Activated CD8-positive, alpha-beta T cell treated with anti-CD3 and anti-CD28 coated beads for 36 hours (primary cell): ENCODE data around the gene SEC14L1. TPM values are rescaled to one million over a fixed set of nuclear protein-coding genes. Genes with fewer than 3 reads are reported as not detected.

ENCODE experiments used
- ATAC-seq: fragments of 200-7000 bp; cut with Tn5 transposase; one replicate; pipeline ENCODE4 v1.10.0; 2021; ENCODE audit warnings: mild to moderate bottlenecking, moderate library complexity
- CTCF ChIA-PET: fragments of 350-600 bp; sonication (Branson Sonifier 250); formaldehyde crosslinking; loops from one replicate; lab custom pipeline; 2021; ENCODE audit warnings: antibody characterized with exemption; lab: Charles Lee
- POLR2A ChIA-PET: fragments of 350-600 bp; sonication (Branson Sonifier 250); formaldehyde crosslinking; loops from one replicate; lab custom pipeline; 2021; ENCODE audit warnings: antibody characterized with exemption; lab: Charles Lee
- DNase-seq: peaks from one replicate; pipeline ENCODE4 v3.0.0-alpha.2; 2020
- H3K27ac Mint-ChIP-seq: one replicate; pipeline ENCODE4 v1.8.0; 2021; ENCODE audit warnings: mild to moderate bottlenecking, mixed read lengths
- H3K27me3 Mint-ChIP-seq: one replicate; pipeline ENCODE4 v1.8.0; 2021; ENCODE audit warnings: mixed read lengths
- H3K36me3 Mint-ChIP-seq: one replicate; pipeline ENCODE4 v1.8.0; 2021; ENCODE audit warnings: low read depth, mixed read lengths
- H3K4me1 Mint-ChIP-seq: one replicate; pipeline ENCODE4 v1.8.0; 2021; ENCODE audit warnings: low read depth, mixed read lengths
- H3K4me3 Mint-ChIP-seq: one replicate; pipeline ENCODE4 v1.8.0; 2021; ENCODE audit warnings: mild to moderate bottlenecking, moderate library complexity, mixed read lengths
- H3K9me3 Mint-ChIP-seq: one replicate; pipeline ENCODE4 v1.8.0; 2021; ENCODE audit warnings: mixed read lengths
- CTCF ChIP-seq: fragments of 200-600 bp; IDR thresholded peaks from one replicate; pipeline ENCODE4 v1.8.0; 2022; ENCODE audit warnings: antibody characterized with exemption, mild to moderate bottlenecking
- intact Hi-C: fragments of 100-400 bp; cut with micrococcal nuclease; formaldehyde crosslinking; loops from one replicate; pipeline ENCODE4 v1.10.0; 2022
- total RNA-seq, 2 experiments: library from RNA; stranded (reverse); gene quantifications; one replicate each; pipeline ENCODE4 v1.2.3, GENCODE V29; 2021

SEC14L1 gene
- total RNA-seq, 2 experiments from 2014 or later = 79.7 to 91.6 TPM

GRCh38 chr17:77256710-77257109, 115.9 kb downstream of the SEC14L1 start:
- ATAC-seq (no peak), DNase-seq (no peak)
- intact Hi-C loops = no loop called here
- no peak overlapping the region for H3K4me3 Mint-ChIP-seq
- ChIA-PET POLR2A (no interaction called here), CTCF (interaction anchor here (0.9 kb wide), 1 partner anchor 166 kb away, joined by 3 read pairs; no protein-coding TSS in a partner anchor)
- H3K36me3 Mint-ChIP-seq = no peaks in the 10 kb centered on the region
- H3K4me1 Mint-ChIP-seq = no peaks in the 10 kb centered on the region
- H3K27me3 Mint-ChIP-seq = no peaks in the 10 kb centered on the region
- H3K27ac Mint-ChIP-seq = no peak overlapping the region
- H3K9me3 Mint-ChIP-seq = no peaks in the 10 kb centered on the region
- TF ChIP-seq CTCF = no peak

GRCh38 chr17:77257169-77257568, 116.4 kb downstream of the SEC14L1 start:
- no peak overlapping the region for H3K4me3 Mint-ChIP-seq
- no peak for TF ChIP-seq CTCF
- H3K36me3 Mint-ChIP-seq = no peaks in the 10 kb centered on the region
- H3K9me3 Mint-ChIP-seq = no peaks in the 10 kb centered on the region
- no peaks in the 10 kb centered on the region for H3K4me1 Mint-ChIP-seq
- no peak for DNase-seq
- ChIA-PET CTCF (interaction anchor here (0.9 kb wide), 1 partner anchor 167 kb away, joined by 3 read pairs; no protein-coding TSS in a partner anchor), POLR2A (no interaction called here)
- no peak overlapping the region for H3K27ac Mint-ChIP-seq
- H3K27me3 Mint-ChIP-seq = no peaks in the 10 kb centered on the region
- intact Hi-C loops = no loop called here
- ATAC-seq = no peak

- DNase-seq = no peak
- ATAC-seq = no peak
- no peaks in the 10 kb centered on the region for H3K9me3 Mint-ChIP-seq
- no peak overlapping the region for H3K4me3 Mint-ChIP-seq
- H3K36me3 Mint-ChIP-seq = no peaks in the 10 kb centered on the region
- TF ChIP-seq CTCF = no peak
- H3K27me3 Mint-ChIP-seq = no peaks in the 10 kb centered on the region
- intact Hi-C loops = no loop called here
- ChIA-PET POLR2A (no interaction called here), CTCF (no interaction called here)
- no peaks in the 10 kb centered on the region for H3K4me1 Mint-ChIP-seq
- no peak overlapping the region for H3K27ac Mint-ChIP-seq
These were observed 117.1 kb downstream of the SEC14L1 start for GRCh38 chr17:77257596-77258458.

- POLR2A ChIA-PET = no interaction called here
- H3K4me1 Mint-ChIP-seq = no peaks in the 10 kb centered on the region
- intact Hi-C loops = no loop called here
- CTCF ChIA-PET = no interaction called here
- TF ChIP-seq CTCF = no peak
- no peaks in the 10 kb centered on the region for H3K27me3 Mint-ChIP-seq
- H3K27ac Mint-ChIP-seq = no peak overlapping the region
- no peak overlapping the region for H3K4me3 Mint-ChIP-seq
- H3K36me3 Mint-ChIP-seq = no peaks in the 10 kb centered on the region
- DNase-seq (no peak), ATAC-seq (no peak)
- no peaks in the 10 kb centered on the region for H3K9me3 Mint-ChIP-seq
These were observed 117.9 kb downstream of the SEC14L1 start for GRCh38 chr17:77258638-77259037.

GRCh38 chr17:77264617-77265230, 124.0 kb downstream of the SEC14L1 start:
- no peak for TF ChIP-seq CTCF
- Mint-ChIP-seq H3K4me3 (no peak overlapping the region), H3K27ac (no peak overlapping the region), H3K4me1 (no peaks in the 10 kb centered on the region), H3K36me3 (no peaks in the 10 kb centered on the region), H3K27me3 (no peaks in the 10 kb centered on the region), H3K9me3 (no peaks in the 10 kb centered on the region)
- ATAC-seq (no peak), DNase-seq (no peak)
- CTCF ChIA-PET = no interaction called here
- POLR2A ChIA-PET = no interaction called here
- intact Hi-C loops = no loop called here
